ENCODE data around the gene DLL1. TPM values are rescaled to one million over a fixed set of nuclear protein-coding genes. Genes with fewer than 3 reads are reported as not detected.
"Not testable (repeated sequence)": the region's sequence is repeated elsewhere in the genome, so short reads cannot be mapped to it uniquely, and the experiment has no call there.

The DLL1 gene
- total RNA-seq, 1 donor = 0.86 TPM

GRCh38 chr6:170266061-170266825 is 24.6 kb downstream of the DLL1 start:
- TF ChIP-seq CTCF (IDR thresholded peaks at IDR 0.05; ENCODE audit: insufficient read depth, low read depth, low read length) = no peak
- no peak for DNase-seq (ENCODE audit: low read depth)
- H3K4me3 ChIP-seq (ENCODE audit: low read depth, low read length) = no peak overlapping the region

DNA sequence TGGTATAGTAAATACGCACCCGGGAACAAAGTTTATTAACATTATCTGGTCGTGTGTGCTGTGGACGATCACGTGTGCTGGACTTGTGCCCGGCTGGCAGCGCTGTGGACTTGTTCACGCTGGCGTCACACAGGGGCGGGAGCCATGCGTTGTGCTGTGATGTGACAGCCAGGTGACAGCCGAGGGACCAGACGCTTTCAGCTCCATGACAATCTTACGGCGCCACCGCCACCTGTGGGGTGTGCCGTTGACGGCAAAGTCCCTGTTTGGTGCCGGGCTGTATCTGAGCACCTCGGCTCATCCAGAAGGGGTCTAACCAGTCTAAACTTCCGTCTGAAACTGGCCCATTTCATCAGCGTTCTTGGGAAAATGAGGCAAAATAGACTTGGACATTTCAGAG is 25.2 kb downstream of the DLL1 start:
- no peak for TF ChIP-seq CTCF (IDR thresholded peaks at IDR 0.05; ENCODE audit: insufficient read depth, low read depth, low read length)
- no peak for DNase-seq (ENCODE audit: low read depth)
- no peak overlapping the region for H3K4me3 ChIP-seq (ENCODE audit: low read depth, low read length)

GRCh38 chr6:170264644-170265043 is 26.2 kb downstream of the DLL1 start:
- DNase-seq (ENCODE audit: low read depth); H3K4me3 ChIP-seq (ENCODE audit: low read depth, low read length): not testable (repeated sequence)

DNA sequence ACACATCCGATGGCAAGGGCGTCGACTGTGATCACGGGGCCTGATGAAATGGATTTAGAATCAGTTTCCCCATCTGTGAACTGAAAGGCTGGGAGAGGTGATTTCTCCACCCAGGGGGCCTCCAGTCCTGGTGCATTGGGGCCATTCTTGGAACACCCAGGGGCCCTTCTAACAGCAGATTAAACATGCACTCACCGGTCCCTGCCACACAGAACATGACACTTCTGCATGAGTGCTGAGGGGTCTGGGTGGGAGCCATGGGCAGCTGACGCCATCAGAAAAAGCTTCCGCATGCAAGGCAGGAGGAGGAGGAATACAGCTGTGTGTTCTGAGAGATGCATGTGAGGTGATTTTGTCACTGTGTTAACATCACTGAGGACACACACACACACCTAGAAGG is 26.8 kb downstream of the DLL1 start:
- no peak for TF ChIP-seq CTCF (IDR thresholded peaks at IDR 0.05; ENCODE audit: insufficient read depth, low read depth, low read length)
- H3K4me3 ChIP-seq (ENCODE audit: low read depth, low read length) = no peak overlapping the region
- DNase-seq (ENCODE audit: low read depth) = no peak

DNA sequence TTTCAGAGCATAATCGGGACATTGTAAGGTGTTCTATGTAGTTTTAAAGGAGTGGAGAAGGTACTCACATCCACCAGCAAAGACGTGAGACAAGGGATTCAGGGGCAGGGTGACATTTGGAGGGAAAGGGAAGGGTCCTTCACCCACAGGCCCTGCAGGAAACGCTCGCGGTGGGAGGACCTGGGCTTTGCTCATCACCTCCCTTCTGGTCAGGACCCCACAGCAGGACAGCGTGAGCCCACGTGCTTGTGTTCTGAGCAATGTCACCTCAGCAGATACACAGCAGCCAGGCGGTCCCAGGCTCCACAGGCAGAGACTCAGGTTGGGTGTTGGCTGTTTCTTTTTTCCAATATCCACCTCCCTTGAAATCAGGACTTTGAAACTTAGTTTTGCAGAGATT is 27.5 kb downstream of the DLL1 start:
- TF ChIP-seq CTCF (IDR thresholded peaks at IDR 0.05; ENCODE audit: insufficient read depth, low read depth, low read length) = no peak
- no peak overlapping the region for H3K4me3 ChIP-seq (ENCODE audit: low read depth, low read length)
- no peak for DNase-seq (ENCODE audit: low read depth)

DNA sequence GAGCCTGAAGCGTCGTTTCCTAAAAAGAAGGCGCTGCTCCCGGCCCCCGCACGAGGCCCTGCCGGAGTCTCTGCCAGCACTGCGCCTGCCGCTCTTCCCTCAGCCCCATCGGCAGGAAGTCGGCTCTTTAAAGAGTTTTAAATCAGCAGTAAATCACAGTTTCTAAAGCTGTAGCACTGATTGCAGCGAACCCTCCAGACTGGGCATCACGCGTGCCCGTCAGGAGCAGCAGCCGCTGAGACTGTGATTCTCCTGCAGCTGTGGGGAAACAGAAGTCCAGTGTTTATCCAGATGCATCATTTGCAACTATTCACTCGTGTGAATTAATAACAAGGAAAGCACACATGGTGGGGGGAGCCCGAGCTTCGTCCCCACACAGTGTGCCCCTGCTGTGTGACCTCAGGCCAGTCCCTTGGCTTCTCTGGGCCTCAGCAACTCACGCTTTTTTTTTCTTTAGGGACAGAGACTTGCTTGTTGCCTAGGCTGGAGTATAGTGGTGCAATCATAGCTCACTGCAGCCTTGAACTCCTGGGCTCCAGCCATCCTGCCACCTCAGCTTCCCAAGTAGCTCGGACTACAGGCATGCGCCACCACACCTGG is 28.3 kb downstream of the DLL1 start:
- no peak overlapping the region for H3K4me3 ChIP-seq (ENCODE audit: low read depth, low read length)
- DNase-seq (ENCODE audit: low read depth) = no peak
- no peak for TF ChIP-seq CTCF (IDR thresholded peaks at IDR 0.05; ENCODE audit: insufficient read depth, low read depth, low read length)

- no peak for DNase-seq (ENCODE audit: low read depth)
- no peak for TF ChIP-seq CTCF (IDR thresholded peaks at IDR 0.05; ENCODE audit: insufficient read depth, low read depth, low read length)
- H3K4me3 ChIP-seq (ENCODE audit: low read depth, low read length) = no peak overlapping the region
Measured at GRCh38 chr6:170261643-170262488, 29.0 kb downstream of the DLL1 start.

All from fibroblast of villous mesenchyme (primary cell).